ENCODE results near the gene MEX3C. TPM values are rescaled to one million over a fixed set of nuclear protein-coding genes. Genes with fewer than 3 reads are reported as not detected.
A peak's percentile ranks its signal among the peaks of the same experiment; 100 is the strongest.

Gene MEX3C
- total and polyA plus RNA-seq, 2 experiments from 2014 or later, result 15.2 to 50.7 TPM

GRCh38 chr18:51234117-51235008, 36.9 kb upstream of the MEX3C start:
- no peaks in the 10 kb centered on the region for H3F3A ChIP-seq (ENCODE audit: insufficient read depth)
- in situ Hi-C loops (cut with MboI), result no loop called here
- TF ChIP-seq EZH2phosphoT487 (IDR thresholded peaks at IDR 0.05; ENCODE audit: insufficient read depth, low read depth) (no peak), EZH2 (IDR thresholded peaks at IDR 0.05; ENCODE audit: insufficient read depth, poor library complexity, severe bottlenecking) (no peak)
- no peaks in the 10 kb centered on the region for H3K36me3 ChIP-seq (ENCODE audit: low read depth)
- H3K4me3 ChIP-seq, result no peak overlapping the region
- H3K9ac ChIP-seq, result no peak overlapping the region
- peak; percentile 4 for DNase-seq
- H3K27ac ChIP-seq, result no peak overlapping the region
- no peak overlapping the region for H3K4me2 ChIP-seq (ENCODE audit: unreplicated experiment)
- no peaks in the 10 kb centered on the region for H3K4me1 ChIP-seq (ENCODE audit: insufficient read depth)
- H3K27me3 ChIP-seq (replicated peaks; ENCODE audit: insufficient read depth), result peaks cover 7% of the 10 kb centered on the region; the same call in 1 of the 2 replicates
- no peaks in the 10 kb centered on the region for H3K9me3 ChIP-seq (ENCODE audit: low read depth)
- H2AFZ ChIP-seq, result no peak overlapping the region
- no peaks in the 10 kb centered on the region for H3K79me2 ChIP-seq (ENCODE audit: insufficient read depth)
- no peaks in the 10 kb centered on the region for H4K20me1 ChIP-seq (ENCODE audit: insufficient read depth)
- WGBS, 2 experiments (ENCODE audit: low coverage in 1 of 2, low lambda C conversion rate in 2 of 2, missing lambda C conversion rate in 2 of 2), result 55 to 60% methylated on average over 11 of the region's 11 CpGs
- no peaks in the 10 kb centered on the region for H3K9me2 ChIP-seq (ENCODE audit: insufficient read depth)

- Histone ChIP-seq H3K36me3 (ENCODE audit: low read depth) (no peaks in the 10 kb centered on the region), H3K4me1 (ENCODE audit: insufficient read depth) (no peaks in the 10 kb centered on the region), H4K20me1 (ENCODE audit: insufficient read depth) (no peaks in the 10 kb centered on the region), H3K9me3 (ENCODE audit: low read depth) (no peaks in the 10 kb centered on the region), H3K9ac (no peak overlapping the region), H3K27ac (no peak overlapping the region), H3K27me3 (replicated peaks; ENCODE audit: insufficient read depth) (peaks cover 7% of the 10 kb centered on the region; the same call in 1 of the 2 replicates), H3F3A (ENCODE audit: insufficient read depth) (no peaks in the 10 kb centered on the region), H2AFZ (no peak overlapping the region), H3K79me2 (ENCODE audit: insufficient read depth) (no peaks in the 10 kb centered on the region), H3K4me3 (no peak overlapping the region), H3K9me2 (ENCODE audit: insufficient read depth) (no peaks in the 10 kb centered on the region), H3K4me2 (ENCODE audit: unreplicated experiment) (no peak overlapping the region)
- in situ Hi-C loops (cut with MboI), result no loop called here
- 27 to 40% methylated on average over 4 of the region's 4 CpGs for WGBS, 2 experiments (ENCODE audit: low coverage in 1 of 2, low lambda C conversion rate in 2 of 2, missing lambda C conversion rate in 2 of 2)
- TF ChIP-seq EZH2phosphoT487 (IDR thresholded peaks at IDR 0.05; ENCODE audit: insufficient read depth, low read depth) (no peak), EZH2 (IDR thresholded peaks at IDR 0.05; ENCODE audit: insufficient read depth, poor library complexity, severe bottlenecking) (no peak)
- no peak for DNase-seq
These were observed 31.8 kb upstream of the MEX3C start for GRCh38 chr18:51229328-51229727.

- H4K20me1 ChIP-seq (ENCODE audit: insufficient read depth), result no peaks in the 10 kb centered on the region
- no peak overlapping the region for H3K9ac ChIP-seq
- H3K27ac ChIP-seq, result no peak overlapping the region
- no peak for DNase-seq
- H3K4me3 ChIP-seq, result no peak overlapping the region
- no peaks in the 10 kb centered on the region for H3K79me2 ChIP-seq (ENCODE audit: insufficient read depth)
- no peaks in the 10 kb centered on the region for H3K36me3 ChIP-seq (ENCODE audit: low read depth)
- no peaks in the 10 kb centered on the region for H3K4me1 ChIP-seq (ENCODE audit: insufficient read depth)
- H3K9me2 ChIP-seq (ENCODE audit: insufficient read depth), result no peaks in the 10 kb centered on the region
- no peak overlapping the region for H2AFZ ChIP-seq
- H3K9me3 ChIP-seq (ENCODE audit: low read depth), result no peaks in the 10 kb centered on the region
- TF ChIP-seq EZH2 (IDR thresholded peaks at IDR 0.05; ENCODE audit: insufficient read depth, poor library complexity, severe bottlenecking), result no peak
- TF ChIP-seq EZH2phosphoT487 (IDR thresholded peaks at IDR 0.05; ENCODE audit: insufficient read depth, low read depth), result no peak
- 0 to 5% methylated on average over 1 of the region's 1 CpG for WGBS, 2 experiments (ENCODE audit: low coverage in 1 of 2, low lambda C conversion rate in 2 of 2, missing lambda C conversion rate in 2 of 2)
- no peak overlapping the region for H3K4me2 ChIP-seq (ENCODE audit: unreplicated experiment)
- no peaks in the 10 kb centered on the region for H3F3A ChIP-seq (ENCODE audit: insufficient read depth)
- in situ Hi-C loops (cut with MboI), result no loop called here
- H3K27me3 ChIP-seq (replicated peaks; ENCODE audit: insufficient read depth), result 0 out of 2 replicates have a peak, but pooled peaks cover 4% of the 10 kb centered on the region
These were observed 30.2 kb upstream of the MEX3C start for GRCh38 chr18:51227660-51228059.

GRCh38 chr18:51226587-51227350, 29.3 kb upstream of the MEX3C start:
- H3F3A ChIP-seq (ENCODE audit: insufficient read depth), result no peaks in the 10 kb centered on the region
- no peak overlapping the region for H3K4me2 ChIP-seq (ENCODE audit: unreplicated experiment)
- in situ Hi-C loops (cut with MboI), result no loop called here
- 32 to 34% methylated on average over 4 of the region's 4 CpGs for WGBS, 2 experiments (ENCODE audit: low coverage in 1 of 2, low lambda C conversion rate in 2 of 2, missing lambda C conversion rate in 2 of 2)
- no peak overlapping the region for H3K9ac ChIP-seq
- no peak overlapping the region for H3K4me3 ChIP-seq
- H3K9me2 ChIP-seq (ENCODE audit: insufficient read depth), result no peaks in the 10 kb centered on the region
- no peak for TF ChIP-seq EZH2phosphoT487 (IDR thresholded peaks at IDR 0.05; ENCODE audit: insufficient read depth, low read depth)
- no peak for TF ChIP-seq EZH2 (IDR thresholded peaks at IDR 0.05; ENCODE audit: insufficient read depth, poor library complexity, severe bottlenecking)
- no peak overlapping the region for H2AFZ ChIP-seq
- H3K9me3 ChIP-seq (ENCODE audit: low read depth), result no peaks in the 10 kb centered on the region
- no peaks in the 10 kb centered on the region for H4K20me1 ChIP-seq (ENCODE audit: insufficient read depth)
- no peaks in the 10 kb centered on the region for H3K79me2 ChIP-seq (ENCODE audit: insufficient read depth)
- no peaks in the 10 kb centered on the region for H3K36me3 ChIP-seq (ENCODE audit: low read depth)
- H3K27ac ChIP-seq, result no peak overlapping the region
- no peak for DNase-seq
- H3K4me1 ChIP-seq (ENCODE audit: insufficient read depth), result no peaks in the 10 kb centered on the region
- H3K27me3 ChIP-seq (replicated peaks; ENCODE audit: insufficient read depth), result 0 out of 2 replicates have a peak, but pooled peaks cover 4% of the 10 kb centered on the region

All from GM23248 (cell line).